Measurements from ENCODE around the gene FAH.

DNA sequence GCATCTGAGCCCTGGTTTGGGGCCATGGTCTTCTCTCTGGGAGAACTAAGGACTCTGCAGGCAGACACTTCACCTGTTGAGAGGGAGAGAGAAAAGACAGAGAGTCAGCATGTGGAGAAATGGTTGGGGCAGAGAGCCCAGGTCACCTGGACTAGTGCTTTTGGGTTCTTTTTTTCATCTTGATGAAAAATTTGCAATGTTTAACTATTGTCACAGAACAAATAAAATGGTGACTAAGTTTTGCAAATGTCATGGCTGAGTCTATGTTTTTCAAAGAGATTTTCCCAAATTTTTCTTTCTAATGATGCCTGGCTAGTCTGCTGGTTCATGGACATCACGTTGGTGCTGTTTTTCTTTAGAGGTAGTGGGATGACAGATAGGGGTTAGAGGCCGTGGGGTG lies 17.8 kb downstream of the FAH start:
- no peak for TF ChIP-seq EZH2 (IDR thresholded peaks at IDR 0.05; ENCODE audit: borderline replicate concordance, insufficient read depth, low read length, poor library complexity, severe bottlenecking)
- TF ChIP-seq, protein P1, sequence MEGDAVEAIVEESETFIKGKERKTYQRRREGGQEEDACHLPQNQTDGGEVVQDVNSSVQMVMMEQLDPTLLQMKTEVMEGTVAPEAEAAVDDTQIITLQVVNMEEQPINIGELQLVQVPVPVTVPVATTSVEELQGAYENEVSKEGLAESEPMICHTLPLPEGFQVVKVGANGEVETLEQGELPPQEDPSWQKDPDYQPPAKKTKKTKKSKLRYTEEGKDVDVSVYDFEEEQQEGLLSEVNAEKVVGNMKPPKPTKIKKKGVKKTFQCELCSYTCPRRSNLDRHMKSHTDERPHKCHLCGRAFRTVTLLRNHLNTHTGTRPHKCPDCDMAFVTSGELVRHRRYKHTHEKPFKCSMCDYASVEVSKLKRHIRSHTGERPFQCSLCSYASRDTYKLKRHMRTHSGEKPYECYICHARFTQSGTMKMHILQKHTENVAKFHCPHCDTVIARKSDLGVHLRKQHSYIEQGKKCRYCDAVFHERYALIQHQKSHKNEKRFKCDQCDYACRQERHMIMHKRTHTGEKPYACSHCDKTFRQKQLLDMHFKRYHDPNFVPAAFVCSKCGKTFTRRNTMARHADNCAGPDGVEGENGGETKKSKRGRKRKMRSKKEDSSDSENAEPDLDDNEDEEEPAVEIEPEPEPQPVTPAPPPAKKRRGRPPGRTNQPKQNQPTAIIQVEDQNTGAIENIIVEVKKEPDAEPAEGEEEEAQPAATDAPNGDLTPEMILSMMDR (IDR thresholded peaks at IDR 0.05; ENCODE audit: poor library complexity, severe bottlenecking) = no peak
- TF ChIP-seq MXI1 (conservative IDR thresholded peaks at IDR 0.05; ENCODE audit: poor library complexity, severe bottlenecking) = no peak
- no peak for TF ChIP-seq TAF1 (IDR thresholded peaks at IDR 0.05; ENCODE audit: low read depth)
- TF ChIP-seq EP300 (conservative IDR thresholded peaks at IDR 0.05; ENCODE audit: poor library complexity, severe bottlenecking) = no peak
- TF ChIP-seq SMC3 (conservative IDR thresholded peaks at IDR 0.05; ENCODE audit: poor library complexity) = no peak
- TF ChIP-seq, protein P2, sequence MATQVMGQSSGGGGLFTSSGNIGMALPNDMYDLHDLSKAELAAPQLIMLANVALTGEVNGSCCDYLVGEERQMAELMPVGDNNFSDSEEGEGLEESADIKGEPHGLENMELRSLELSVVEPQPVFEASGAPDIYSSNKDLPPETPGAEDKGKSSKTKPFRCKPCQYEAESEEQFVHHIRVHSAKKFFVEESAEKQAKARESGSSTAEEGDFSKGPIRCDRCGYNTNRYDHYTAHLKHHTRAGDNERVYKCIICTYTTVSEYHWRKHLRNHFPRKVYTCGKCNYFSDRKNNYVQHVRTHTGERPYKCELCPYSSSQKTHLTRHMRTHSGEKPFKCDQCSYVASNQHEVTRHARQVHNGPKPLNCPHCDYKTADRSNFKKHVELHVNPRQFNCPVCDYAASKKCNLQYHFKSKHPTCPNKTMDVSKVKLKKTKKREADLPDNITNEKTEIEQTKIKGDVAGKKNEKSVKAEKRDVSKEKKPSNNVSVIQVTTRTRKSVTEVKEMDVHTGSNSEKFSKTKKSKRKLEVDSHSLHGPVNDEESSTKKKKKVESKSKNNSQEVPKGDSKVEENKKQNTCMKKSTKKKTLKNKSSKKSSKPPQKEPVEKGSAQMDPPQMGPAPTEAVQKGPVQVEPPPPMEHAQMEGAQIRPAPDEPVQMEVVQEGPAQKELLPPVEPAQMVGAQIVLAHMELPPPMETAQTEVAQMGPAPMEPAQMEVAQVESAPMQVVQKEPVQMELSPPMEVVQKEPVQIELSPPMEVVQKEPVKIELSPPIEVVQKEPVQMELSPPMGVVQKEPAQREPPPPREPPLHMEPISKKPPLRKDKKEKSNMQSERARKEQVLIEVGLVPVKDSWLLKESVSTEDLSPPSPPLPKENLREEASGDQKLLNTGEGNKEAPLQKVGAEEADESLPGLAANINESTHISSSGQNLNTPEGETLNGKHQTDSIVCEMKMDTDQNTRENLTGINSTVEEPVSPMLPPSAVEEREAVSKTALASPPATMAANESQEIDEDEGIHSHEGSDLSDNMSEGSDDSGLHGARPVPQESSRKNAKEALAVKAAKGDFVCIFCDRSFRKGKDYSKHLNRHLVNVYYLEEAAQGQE (IDR thresholded peaks at IDR 0.05; ENCODE audit: borderline replicate concordance) = no peak

All from neural cell (in vitro differentiated cells).